GM19351 (cell line): ENCODE data around the gene ATAD3A.
"Not testable (repeated sequence)": the region's sequence is repeated elsewhere in the genome, so short reads cannot be mapped to it uniquely, and the experiment has no call there.

ENCODE experiments used
- ATAC-seq: cut with Tn5 transposase; IDR thresholded peaks from one replicate; pipeline ENCODE4 v1.9.1; 2021; ENCODE audit warnings: mild to moderate bottlenecking, moderate library complexity; ENCODE audit not compliant: unreplicated experiment

Gene ATAD3A

DNA sequence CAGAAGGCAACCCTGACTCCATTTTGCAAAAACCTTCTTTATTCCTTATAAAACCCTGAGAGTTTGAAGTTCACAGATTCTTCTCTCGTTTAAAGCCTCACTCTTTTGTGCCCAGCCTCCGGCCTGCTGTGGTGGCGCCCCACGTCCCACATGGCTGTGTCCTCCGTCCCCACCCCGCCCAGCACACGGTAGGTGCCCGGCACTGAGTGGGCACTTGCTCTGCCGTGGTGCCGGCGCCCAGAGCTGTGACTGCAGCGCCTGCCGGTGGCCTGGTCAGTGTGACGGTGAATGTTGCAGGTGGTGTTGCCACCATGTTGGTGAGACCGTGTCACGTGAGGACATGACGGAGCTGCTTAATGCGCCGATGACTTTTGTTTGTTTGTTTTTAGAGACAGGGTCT is 9.4 kb downstream of the ATAD3A start:
- ATAC-seq = no peak

DNA sequence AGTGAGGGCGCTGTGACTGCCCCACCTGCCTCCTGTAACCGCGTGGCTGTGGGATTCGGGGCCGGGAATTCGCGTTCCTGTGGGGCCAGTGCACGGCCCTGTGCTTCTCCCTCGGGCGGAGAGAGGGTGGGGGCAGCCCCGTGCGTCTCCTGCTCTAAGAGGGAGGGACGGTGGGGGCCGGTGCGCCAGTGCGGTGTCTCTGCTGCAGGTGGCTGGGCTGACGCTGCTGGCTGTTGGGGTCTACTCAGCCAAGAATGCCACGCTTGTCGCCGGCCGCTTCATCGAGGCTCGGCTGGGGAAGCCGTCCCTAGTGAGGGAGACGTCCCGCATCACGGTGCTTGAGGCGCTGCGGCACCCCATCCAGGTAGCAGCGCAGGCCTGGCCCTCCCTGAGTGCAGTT is 10.6 kb downstream of the ATAD3A start:
- not testable (repeated sequence) for ATAC-seq

DNA sequence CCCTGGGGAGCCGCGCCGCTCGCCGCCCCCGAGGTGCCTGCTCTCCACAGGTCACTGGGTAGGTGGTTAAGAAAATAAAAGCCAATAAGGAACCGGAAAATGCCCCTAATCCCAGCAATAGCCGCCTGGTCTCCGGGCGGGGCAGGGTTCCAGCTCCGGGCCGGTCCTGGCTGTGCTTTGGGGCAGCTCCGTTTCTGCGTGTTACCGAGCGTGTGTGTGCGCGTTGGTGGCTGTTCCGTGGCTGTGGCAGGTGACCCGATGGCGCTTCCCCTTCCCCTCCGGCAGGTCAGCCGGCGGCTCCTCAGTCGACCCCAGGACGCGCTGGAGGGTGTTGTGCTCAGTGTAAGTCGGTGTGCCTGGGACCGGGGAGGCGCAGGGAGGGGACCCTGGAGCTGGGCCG is 11.3 kb downstream of the ATAD3A start:
- ATAC-seq = not testable (repeated sequence)

DNA sequence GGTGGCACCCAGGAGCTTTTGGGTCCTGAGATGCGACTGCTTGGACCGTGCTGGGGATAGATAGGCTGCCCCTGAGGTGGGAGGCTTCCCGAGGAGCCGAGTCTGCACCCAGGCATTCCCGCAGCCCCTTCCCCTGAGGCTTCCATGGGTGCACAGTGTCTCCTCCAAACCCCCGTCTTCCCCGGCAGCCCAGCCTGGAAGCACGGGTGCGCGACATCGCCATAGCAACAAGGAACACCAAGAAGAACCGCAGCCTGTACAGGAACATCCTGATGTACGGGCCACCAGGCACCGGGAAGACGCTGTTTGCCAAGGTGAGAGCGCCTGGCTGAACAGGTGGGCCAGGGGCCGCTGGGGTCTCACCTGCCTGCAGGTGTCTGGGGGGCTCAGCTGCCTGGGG is 11.7 kb downstream of the ATAD3A start:
- not testable (repeated sequence) for ATAC-seq

DNA sequence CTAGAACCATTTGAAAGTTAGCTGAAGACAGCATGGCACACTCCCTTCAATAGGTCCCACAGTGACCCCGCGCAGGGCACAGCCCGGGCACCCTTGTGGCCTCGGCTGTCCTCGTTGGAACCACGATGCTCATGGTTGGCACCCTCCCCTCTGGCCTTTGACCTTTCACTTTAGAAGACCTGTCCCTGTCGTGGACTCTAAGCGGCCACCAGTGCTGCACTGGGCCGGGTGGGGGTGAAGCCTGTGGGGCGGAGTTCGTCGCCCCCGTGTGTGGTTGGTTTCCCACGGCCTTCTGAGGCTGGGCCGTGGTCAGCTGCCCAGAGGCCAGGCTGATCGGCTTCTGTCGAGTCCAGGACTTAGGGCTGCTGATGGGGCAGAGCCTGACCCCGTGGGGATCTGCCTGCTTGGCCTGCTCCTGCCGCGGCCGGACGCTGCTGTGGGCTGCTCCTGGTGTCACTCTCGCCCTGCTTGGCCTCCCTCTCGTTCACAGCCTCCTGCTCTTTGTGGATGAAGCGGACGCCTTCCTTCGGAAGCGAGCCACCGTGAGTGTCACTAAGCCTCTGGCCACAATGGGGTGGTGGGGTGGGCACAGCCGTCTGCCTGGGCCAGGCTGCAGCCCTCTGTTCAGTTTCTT is 12.9 kb downstream of the ATAD3A start:
- ATAC-seq = not testable (repeated sequence)

DNA sequence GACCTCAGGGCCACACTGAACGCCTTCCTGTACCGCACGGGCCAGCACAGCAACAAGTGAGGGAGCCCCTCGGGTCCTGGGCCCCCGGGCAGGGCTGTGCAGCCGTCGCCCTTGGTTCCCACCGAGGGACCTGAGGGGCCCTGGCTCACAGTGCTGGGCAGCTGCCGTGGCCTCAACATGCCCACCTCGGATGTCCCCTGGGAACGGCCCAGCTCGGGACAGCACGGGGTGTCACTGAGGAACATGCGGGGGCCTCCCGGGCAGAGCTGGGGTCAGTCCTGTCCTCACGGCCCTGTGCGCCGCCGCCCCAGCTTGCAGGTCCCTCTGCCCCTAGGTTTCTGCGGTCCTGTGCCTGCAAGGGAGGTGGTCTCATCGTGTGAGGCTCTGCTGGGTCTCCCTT is 14.5 kb downstream of the ATAD3A start:
- not testable (repeated sequence) for ATAC-seq

DNA sequence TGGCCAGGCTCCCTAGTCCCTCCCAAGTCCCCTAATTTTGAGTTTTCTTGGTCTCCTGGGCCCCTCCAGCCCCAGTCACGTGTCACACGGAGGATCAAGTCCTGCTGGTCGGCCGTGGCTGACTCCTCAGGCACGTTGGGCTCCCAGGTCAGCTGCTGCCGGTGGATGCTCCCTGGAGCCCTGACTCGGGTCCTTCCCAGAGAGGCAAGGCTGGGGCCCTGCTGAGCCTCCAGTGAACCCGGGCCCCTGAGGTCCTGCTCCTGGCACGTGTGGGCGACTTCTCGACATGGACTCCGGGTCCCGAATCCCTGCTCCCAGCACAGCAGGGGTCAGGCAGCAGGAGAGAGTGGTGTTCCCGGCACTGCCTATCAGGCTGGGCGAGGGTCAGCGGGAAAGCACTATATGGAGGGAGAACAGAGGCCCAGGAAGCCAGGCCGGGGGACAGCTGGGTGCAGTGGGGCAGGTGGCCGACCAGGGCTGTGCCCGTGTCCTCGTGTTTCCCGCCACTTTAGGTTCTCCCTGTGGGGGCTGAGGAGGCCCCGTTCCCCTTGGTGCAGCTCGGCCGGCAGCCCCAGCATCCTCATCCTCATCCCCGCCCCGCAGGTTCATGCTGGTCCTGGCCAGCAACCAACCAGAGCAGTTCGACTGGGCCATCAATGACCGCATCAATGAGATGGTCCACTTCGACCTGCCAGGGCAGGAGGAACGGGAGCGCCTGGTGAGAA is 15.3 kb downstream of the ATAD3A start:
- ATAC-seq = no peak

DNA sequence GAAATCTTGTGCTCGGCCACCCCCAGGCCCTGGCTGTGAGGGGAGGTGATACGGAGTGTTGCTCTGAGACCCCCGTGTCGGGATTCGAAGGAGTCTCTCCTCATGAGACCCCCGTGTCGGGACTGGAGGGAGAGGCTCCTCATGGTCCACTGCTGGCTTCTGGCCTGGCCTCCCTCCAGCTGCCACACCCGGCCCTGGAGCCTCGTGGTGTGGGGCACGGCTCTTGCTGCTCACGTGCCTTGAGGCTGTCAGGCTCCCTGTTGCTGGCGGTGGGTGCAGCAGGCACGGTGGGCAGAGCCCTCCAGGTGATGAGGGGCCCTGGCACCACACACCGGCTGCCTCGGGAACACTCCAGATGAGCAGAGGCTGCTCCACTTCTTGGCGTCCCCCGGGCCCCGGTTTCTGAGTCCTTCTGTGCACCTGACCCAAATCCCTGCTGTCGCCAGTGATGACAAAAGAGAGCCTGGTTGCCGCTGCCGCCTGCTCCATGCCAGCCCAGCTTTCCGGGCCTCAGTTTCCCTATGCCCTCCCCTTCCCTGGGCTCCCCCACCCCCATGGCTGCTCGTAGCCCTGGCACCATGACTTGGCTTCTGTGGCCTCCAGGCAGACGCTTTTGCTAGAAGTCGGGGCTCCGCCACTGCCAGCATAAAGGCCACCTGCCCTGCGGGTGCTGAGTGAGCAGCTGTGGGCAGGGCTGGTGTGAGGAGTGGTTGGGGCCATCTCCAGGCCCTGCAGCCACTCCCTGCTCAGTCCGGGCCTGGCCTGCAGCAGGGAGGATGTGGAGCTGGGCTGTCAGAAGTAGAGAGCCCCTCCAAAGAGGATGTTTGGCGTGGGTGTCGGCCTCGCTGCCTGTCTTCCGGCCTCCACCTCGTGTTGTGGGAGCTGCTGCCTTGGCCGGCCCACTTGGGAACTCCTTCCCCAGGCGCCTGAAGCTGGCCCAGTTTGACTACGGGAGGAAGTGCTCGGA is 16.6 kb downstream of the ATAD3A start:
- ATAC-seq = no peak

DNA sequence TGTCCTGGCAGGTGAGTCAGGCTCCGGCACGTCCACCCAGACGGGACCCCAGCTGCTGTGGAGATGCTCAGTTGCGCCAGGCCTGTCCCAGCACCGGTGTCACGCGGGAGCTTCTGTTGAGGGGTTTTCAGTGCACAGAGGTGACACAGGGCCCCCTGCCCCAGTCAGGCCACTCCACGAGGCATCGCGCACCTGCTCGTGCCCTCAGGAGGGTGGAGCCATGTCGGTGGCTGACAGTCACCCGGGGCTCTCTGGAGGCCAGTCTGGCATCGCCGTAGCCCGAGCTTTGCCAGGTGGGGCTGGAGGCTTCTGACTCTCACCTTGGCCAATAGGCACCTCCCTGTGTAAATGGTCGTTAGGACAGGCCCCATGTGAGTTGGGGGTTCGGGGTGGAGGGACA is 17.4 kb downstream of the ATAD3A start:
- no peak for ATAC-seq

DNA sequence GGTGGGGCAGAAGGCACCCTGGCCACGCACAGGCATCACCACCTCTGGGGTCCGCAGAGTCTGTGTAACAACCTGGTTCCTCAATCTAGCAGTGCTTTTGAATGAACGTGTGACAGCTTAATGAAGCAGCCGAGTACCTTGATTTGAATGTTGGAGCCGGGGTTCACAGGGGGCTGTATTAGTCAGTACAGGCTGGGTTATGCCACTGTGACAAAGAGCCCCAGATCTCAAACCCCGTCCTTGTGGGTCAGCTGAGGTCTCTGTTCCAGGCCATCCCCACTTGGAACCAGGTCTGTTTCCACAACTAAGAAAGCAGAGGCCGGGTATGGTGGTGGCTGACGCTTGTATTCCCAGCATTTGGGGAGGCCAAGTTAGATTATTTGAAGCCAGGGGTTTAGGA is 18.0 kb downstream of the ATAD3A start:
- no peak for ATAC-seq

DNA sequence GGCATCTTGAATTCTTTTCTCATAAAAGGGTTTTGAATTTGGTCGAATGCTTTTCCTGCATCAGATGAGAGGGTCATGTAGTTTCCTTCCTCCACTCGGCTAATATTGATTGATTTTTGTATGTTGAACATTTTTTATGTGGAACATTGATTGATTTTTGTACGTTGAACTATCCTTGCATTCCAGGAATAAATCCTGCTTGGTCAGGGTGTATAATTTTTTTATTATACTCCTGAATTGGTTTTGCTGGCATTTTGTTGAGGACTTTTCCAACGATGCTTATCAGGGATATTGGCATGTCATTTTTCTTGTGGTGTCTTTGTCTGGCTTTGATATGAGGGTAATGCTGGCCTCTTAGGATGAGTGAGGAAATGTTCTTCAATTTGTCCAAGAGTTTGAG is 20.0 kb downstream of the ATAD3A start:
- ATAC-seq = no peak

DNA sequence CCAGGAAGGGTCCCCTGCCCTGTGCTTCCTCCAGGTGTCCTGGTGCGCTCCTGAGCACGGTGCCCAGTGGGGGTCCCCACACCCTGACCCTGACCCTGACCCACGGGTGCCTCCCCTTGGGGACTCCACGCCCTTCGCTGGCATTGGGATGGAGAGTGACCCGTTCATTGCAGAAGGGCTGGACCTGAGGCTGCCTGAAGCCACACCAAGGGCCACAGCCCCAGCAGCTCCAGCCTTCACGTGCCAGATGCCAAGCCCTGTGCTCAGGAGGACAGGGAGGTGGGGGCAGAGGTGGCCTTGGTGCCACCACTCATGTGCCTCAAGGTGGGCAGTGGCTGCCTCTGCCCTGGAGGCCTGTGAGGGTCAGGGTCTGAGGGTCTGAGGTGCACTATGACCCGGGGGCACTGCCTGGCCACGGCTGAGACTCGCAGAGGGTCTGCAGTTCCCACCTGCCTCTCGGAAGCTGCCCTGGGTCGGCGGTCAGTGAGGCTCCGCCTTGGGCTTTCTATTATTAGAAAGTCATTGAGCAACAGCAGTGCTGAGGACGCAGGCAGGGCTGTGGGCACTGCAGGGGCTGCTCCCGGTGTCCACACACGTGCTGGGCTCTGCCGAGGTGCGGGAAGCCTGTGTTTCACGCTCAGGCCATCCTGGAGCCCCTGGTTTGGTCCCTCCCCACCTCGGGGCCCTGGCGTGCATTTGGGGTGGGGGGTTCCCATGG is 21.4 kb downstream of the ATAD3A start:
- not testable (repeated sequence) for ATAC-seq

DNA sequence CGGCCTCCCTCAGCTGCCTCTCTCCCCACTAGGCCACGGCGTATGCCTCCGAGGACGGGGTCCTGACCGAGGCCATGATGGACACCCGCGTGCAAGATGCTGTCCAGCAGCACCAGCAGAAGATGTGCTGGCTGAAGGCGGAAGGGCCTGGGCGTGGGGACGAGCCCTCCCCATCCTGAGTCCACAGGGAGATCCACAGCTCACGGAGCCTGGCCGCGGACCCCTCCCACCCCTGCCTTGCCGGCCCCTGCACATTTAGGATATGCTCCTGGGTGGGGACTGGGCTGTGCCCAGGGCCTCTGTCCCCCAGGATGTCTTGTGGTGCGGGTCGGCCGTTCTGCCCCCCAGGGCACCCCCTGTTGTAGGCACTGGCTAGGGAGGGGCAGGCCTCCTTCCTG is 21.9 kb downstream of the ATAD3A start:
- ATAC-seq = not testable (repeated sequence)

DNA sequence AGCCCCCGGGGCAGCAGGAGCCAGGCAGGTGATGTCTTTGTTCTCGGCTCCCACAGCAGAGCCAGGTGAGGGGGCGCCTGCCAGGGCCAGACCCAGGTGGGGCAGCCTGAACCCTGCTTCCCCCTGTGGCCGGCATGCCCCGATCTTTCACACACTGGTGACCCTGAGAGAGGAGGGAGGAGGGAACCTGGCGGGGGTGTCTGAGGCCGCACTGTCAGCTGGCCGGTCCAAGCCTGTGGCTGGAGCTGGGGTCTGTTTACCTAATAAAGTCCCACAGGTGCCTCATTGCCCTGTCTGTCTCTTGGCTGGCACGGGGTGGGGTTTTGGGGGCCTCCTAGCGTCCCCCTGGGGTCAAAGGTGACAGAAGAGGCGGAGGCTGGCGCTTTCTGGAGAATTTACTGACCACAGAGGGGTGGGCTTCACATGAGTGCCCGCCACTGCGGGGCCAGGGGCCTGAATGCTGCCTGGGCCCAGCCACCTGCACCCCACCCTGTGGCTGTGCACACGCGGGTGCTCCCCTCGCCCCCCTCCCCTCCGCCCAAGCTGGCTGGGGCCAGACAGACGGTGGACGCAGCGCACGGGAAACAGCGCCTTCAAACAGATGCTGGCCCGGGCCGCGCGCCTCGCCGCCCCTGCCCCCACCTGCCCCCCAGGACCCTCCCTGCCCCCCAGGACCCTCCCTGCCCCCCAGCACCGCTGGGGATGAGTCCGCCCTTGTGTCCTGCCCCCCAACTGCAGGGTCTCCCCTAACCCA is 22.6 kb downstream of the ATAD3A start:
- ATAC-seq = no peak

DNA sequence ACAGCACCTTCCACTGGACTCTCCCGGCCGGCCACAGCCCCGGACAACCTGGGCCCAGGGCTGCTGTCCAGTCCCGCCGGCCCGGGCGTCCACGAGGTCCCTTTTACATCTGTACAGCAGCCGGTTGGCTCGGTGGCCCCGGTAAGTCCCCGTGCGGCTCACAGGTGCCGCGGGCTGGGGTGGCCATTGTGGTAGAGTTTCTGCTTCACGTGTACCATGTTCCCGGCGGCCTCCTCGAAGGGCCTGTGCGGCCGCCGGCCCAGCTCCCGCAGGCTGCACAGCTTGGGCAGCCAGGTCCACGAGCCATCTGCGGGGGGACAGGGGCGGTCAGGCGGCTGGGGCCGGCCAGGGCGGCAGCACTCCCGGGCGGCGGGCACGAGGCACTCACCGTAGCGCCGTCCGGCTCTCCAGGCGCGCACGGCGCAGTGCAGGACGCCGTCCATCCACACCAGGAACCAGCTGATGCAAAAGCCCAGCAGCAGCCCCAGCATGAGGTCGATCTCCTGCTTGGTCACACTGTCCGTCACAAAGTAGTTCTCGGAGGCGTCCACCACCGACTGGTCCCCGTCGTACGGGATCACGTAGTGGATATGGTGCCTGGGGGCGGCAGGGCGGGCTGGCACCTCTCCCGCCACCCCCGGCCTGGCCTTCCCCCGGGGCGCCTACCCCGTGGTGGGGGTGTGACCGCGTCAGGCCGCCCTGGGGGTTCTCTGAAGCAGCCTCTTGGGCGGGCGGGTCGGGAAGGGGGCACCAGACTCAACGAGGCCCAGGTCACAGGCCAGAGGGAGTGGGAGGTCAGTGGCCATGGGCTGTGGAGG is 23.4 kb downstream of the ATAD3A start:
- no peak for ATAC-seq

DNA sequence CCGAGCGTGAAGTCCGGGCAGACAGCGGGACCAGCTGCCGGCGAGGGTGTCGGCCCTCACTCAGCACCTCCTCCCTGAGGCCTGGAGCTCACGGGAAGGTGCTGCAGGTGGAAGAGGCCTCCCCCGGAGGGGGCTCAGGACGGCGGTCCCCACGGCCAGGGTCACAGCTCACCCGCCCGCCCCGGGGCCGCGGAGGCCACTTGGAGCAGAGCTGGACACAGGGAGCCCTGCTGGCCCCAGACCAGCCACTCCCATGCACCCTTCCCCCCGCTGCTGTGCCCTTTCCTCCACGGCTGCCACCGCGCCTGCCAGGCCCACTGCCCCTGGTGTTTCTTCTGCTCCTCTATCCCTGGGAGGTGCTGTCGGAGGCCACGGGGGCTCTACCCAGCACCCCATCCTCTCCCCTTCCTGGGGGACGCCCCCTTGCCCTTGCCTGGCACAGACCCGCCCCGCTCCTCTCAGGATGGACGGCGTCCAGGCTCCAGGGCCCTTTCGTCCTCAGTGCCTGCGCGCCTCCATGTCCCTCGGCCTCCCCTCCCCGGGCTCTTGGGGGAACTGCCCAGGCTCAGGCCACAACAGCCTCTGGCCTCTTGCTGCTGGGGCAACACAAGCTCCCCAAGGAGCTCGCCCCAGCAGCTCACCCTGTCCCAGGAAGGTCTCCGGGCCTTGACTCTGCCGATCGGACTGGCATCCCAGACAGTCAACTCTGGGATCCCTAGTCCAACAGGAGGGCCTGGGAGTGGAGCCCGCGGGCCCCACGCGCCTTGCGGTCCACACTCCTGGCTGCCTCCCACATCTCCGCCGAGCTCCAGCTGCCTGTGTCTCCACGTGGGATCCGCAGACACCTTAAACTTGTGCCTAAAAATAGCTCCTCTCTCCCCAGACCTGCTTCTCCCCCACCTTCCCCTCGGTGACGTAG is 24.3 kb downstream of the ATAD3A start:
- no peak for ATAC-seq

DNA sequence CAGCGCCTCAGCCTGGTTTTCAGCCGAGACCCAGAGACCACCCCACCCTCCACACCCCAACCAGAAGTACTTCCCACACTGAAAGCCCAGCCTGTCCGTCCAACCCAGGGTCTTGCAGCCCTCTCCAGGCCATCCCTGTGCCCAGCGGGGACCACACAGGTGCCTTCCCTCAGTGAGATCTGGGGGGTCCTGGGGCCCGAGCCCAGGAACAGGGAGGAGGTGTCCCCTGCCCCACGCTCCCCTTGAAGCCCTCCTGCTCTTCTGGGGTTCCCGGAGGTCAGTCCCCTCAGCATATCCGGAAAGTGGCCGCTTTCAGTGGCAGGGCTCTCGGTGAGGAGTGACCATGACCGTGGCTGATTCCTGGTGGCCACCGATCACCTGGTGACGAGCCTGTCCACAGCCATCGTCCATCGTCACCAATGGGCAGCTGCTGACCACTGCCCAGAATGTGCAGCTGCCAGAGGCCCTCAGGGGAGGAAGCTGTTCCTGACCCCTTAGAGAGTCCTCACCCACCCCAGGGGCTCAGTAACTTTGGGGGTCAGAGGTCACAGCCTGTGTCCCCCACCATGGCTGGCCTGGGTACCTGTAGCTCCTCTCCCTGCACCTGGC is 25.1 kb downstream of the ATAD3A start:
- ATAC-seq = no peak
